AG04449 (cell line): ENCODE measurements around the gene C7orf25.
"Not testable (repeated sequence)": the region's sequence is repeated elsewhere in the genome, so short reads cannot be mapped to it uniquely, and the experiment has no call there.

ENCODE experiments used
- CTCF ChIA-PET: fragments of 350-600 bp; formaldehyde crosslinking; extraction: SDS; loops from one replicate; lab custom pipeline; 2021; ENCODE audit warnings: antibody characterized with exemption; lab: Yijun Ruan, JAX
- POLR2A ChIA-PET: fragments of 400-600, 350-600 bp; formaldehyde crosslinking; extraction: SDS; loops from one replicate; lab custom pipeline; 2020; ENCODE audit warnings: antibody characterized with exemption, inconsistent platforms; lab: Yijun Ruan, JAX
- DNase-seq: peaks from one replicate; pipeline ENCODE4 v3.0.0-alpha.2; 2010; ENCODE audit warnings: low read depth, low spot score
- H3K4me3 ChIP-seq: 2 replicates; pipeline ENCODE4 v1.5.1; 2011; ENCODE audit warnings: low read depth, mild to moderate bottlenecking, control low read depth, low read length
- CTCF ChIP-seq: IDR thresholded peaks from one replicate; pipeline ENCODE4 v1.5.1; 2011; ENCODE audit warnings: mild to moderate bottlenecking, moderate library complexity, low read length, control low read depth, inconsistent platforms; ENCODE audit not compliant: insufficient read depth; ENCODE audit errors: missing control alignments

C7orf25 gene

GRCh38 chr7:42906181-42906580 lies 5.7 kb downstream of the C7orf25 start:
- ChIA-PET CTCF (interaction anchor here (0.9 kb wide), 1 partner anchor 963 kb away, joined by 3 read pairs; no protein-coding TSS in a partner anchor), POLR2A (no interaction called here)
- TF ChIP-seq CTCF: no peak
- no peak overlapping the region for H3K4me3 ChIP-seq
- no peak for DNase-seq

- CTCF ChIA-PET: no interaction called here
- no peak for DNase-seq
- POLR2A ChIA-PET: no interaction called here
- TF ChIP-seq CTCF: no peak
- H3K4me3 ChIP-seq: no peak overlapping the region
Measured at GRCh38 chr7:42902331-42902730, 9.5 kb downstream of the C7orf25 start.

GRCh38 chr7:42900842-42901241 lies 11.0 kb downstream of the C7orf25 start:
- POLR2A ChIA-PET: no interaction called here
- no peak overlapping the region for H3K4me3 ChIP-seq
- CTCF ChIA-PET: no interaction called here
- no peak for TF ChIP-seq CTCF
- DNase-seq: no peak

GRCh38 chr7:42893346-42894240 lies 18.3 kb downstream of the C7orf25 start:
- H3K4me3 ChIP-seq: no peak overlapping the region
- POLR2A ChIA-PET: no interaction called here
- no peak for DNase-seq
- TF ChIP-seq CTCF: no peak
- CTCF ChIA-PET: interaction anchor here (1.5 kb wide), 1 partner anchor 18 kb away, joined by 3 read pairs; no protein-coding TSS in a partner anchor

- TF ChIP-seq CTCF: no peak
- no peak for DNase-seq
- POLR2A ChIA-PET: interaction anchor here (0.6 kb wide), 1 partner anchor 878 kb away, joined by 3 read pairs; no protein-coding TSS in a partner anchor
- CTCF ChIA-PET: interaction anchor here (0.9 to 3.6 kb wide), 4 partner anchors 9 to 951 kb away, joined by 3 to 44 read pairs (median 10); no protein-coding TSS in a partner anchor
- H3K4me3 ChIP-seq: no peak overlapping the region
Measured at GRCh38 chr7:42886893-42887505, 24.9 kb downstream of the C7orf25 start.

- POLR2A ChIA-PET: no interaction called here
- H3K4me3 ChIP-seq: no peak overlapping the region
- CTCF ChIA-PET: interaction anchor here (1.1 to 3.6 kb wide), 3 partner anchors 9 to 946 kb away, joined by 7 to 44 read pairs (median 14); no protein-coding TSS in a partner anchor
- DNase-seq: no peak
- no peak for TF ChIP-seq CTCF
Measured at GRCh38 chr7:42886129-42886528, 25.7 kb downstream of the C7orf25 start.

GRCh38 chr7:42885183-42885582 lies 26.7 kb downstream of the C7orf25 start:
- POLR2A ChIA-PET, DNase-seq, H3K4me3 ChIP-seq: not testable (repeated sequence)
- CTCF ChIA-PET: interaction anchor here (1.1 to 3.7 kb wide), 2 partner anchors 9 to 945 kb away, joined by 4 to 11 read pairs; no protein-coding TSS in a partner anchor
